HepG2 (cell line): ENCODE measurements around the gene SCIN. TPM values are rescaled to one million over a fixed set of nuclear protein-coding genes. Genes with fewer than 3 reads are reported as not detected.

Source experiments
- ATAC-seq: fragments of 200-7000 bp; cut with Tn5 transposase; 3 replicates; pipeline ENCODE4 v1.9.1; 2020; ENCODE audit warnings: mild to moderate bottlenecking, moderate library complexity
- BruUV-seq: library from RNA; stranded (reverse); fragments of 400-500 nt; replicated peaks from 2 replicates; lab custom pipeline; 2021; lab: Mats Ljungman, UMichigan
- CTCF ChIA-PET: fragments of 300-600 bp; formaldehyde crosslinking; extraction: SDS; loops from one replicate; lab custom pipeline; 2021; ENCODE audit warnings: low total read pairs, inconsistent platforms, low intra/inter-chr PET ratio; lab: Yijun Ruan, JAX
- POLR2A ChIA-PET: fragments of 350-600 bp; sonication (Branson Sonifier 250); formaldehyde crosslinking; loops from one replicate; lab custom pipeline; 2020; ENCODE audit warnings: antibody characterized with exemption, inconsistent platforms; lab: Yijun Ruan, JAX
- DNase-seq: peaks from one replicate; pipeline ENCODE4 v3.0.0-alpha.2; 2015; ENCODE audit warnings: low spot score
- FAIRE-seq: peaks from 3 replicates; lab custom pipeline; 2011; peaks lifted over from hg19 to GRCh38; lab: Jason Lieb, UNC
- H2AFZ ChIP-seq: one replicate; pipeline ENCODE4 v1.6.1; 2011; ENCODE audit warnings: low read length, inconsistent platforms
- H3K27ac ChIP-seq: fragments of 300-600 bp; 3 replicates; pipeline ENCODE4 v1.8.0; 2011; ENCODE audit warnings: mixed run types, mild to moderate bottlenecking, mixed read lengths, low read length, inconsistent platforms; ENCODE audit not compliant: insufficient read depth; ENCODE audit errors: extremely low read length
- H3K27me3 ChIP-seq, 2 experiments: fragments of 200-600 bp in 1 of 2; 2 replicates in 1 of 2; 3 replicates in 1 of 2; pipeline versions ENCODE4 v1.6.0 to v1.8.0; 2011; ENCODE audit warnings: low read length in 2 of 2, mild to moderate bottlenecking in 2 of 2, moderate library complexity in 2 of 2, inconsistent platforms in 1 of 2; ENCODE audit not compliant: insufficient read depth in 2 of 2, control insufficient read depth in 1 of 2
- H3K36me3 ChIP-seq, 2 experiments: fragments of 200-600 bp in 1 of 2; replicated peaks in 1 of 2; 2 replicates in 1 of 2; 3 replicates in 1 of 2; pipeline versions ENCODE4 v1.5.1 to v1.8.0; 2011; ENCODE audit warnings: low read length in 2 of 2, inconsistent platforms in 1 of 2; ENCODE audit not compliant: insufficient read depth in 2 of 2, control insufficient read depth in 1 of 2
- H3K4me1 ChIP-seq: 2 replicates; pipeline ENCODE4 v1.5.1; 2012; ENCODE audit warnings: low read length, inconsistent platforms; ENCODE audit not compliant: insufficient read depth
- H3K4me2 ChIP-seq: 2 replicates; pipeline ENCODE4 v1.6.0; 2011; ENCODE audit warnings: low read depth, low read length, inconsistent platforms
- H3K4me3 ChIP-seq, 3 experiments: fragments of 200-600 bp in 1 of 3; sonication (generic), shearing (Covaris generic) in 1 of 3; replicated peaks in 1 of 3; 2 replicates each; pipeline ENCODE4 v1.5.1; 2011 to 2016; ENCODE audit warnings: low read length in 3 of 3, inconsistent platforms in 2 of 3, low read depth in 2 of 3, mild to moderate bottlenecking in 2 of 3, control low read depth in 1 of 3, mixed read lengths in 1 of 3; ENCODE audit not compliant: insufficient read depth in 1 of 3
- H3K79me2 ChIP-seq: one replicate; pipeline ENCODE4 v1.6.1; 2011; ENCODE audit warnings: low read length, inconsistent platforms; ENCODE audit not compliant: insufficient read depth
- H3K9ac ChIP-seq: 2 replicates; pipeline ENCODE4 v1.6.0; 2011; ENCODE audit warnings: mild to moderate bottlenecking, low read depth, low read length, inconsistent platforms; ENCODE audit not compliant: insufficient read depth
- H3K9me3 ChIP-seq: 2 replicates; pipeline ENCODE4 v1.5.1; 2012; ENCODE audit warnings: mild to moderate bottlenecking, low read length
- H4K20me1 ChIP-seq: 2 replicates; pipeline ENCODE4 v1.6.0; 2011; ENCODE audit warnings: inconsistent platforms, mild to moderate bottlenecking, low read length, moderate library complexity; ENCODE audit not compliant: insufficient read depth
- CCAR2 ChIP-seq: fragments of 200-400 bp; formaldehyde crosslinking; optimal IDR thresholded peaks from 2 replicates; pipeline ENCODE3; 2018; ENCODE audit warnings: low read depth, mild to moderate bottlenecking, low read length, moderate library complexity
- ERF ChIP-seq: IDR thresholded peaks from 2 replicates; pipeline ENCODE4 v1.6.1; 2018; ENCODE audit warnings: missing biosample characterization, missing genetic modification reagents
- HNRNPH1 ChIP-seq: fragments of 200-400 bp; formaldehyde crosslinking; optimal IDR thresholded peaks from 2 replicates; pipeline ENCODE3; 2017; ENCODE audit warnings: mild to moderate bottlenecking, low read depth, low read length
- KLF15 ChIP-seq: sonication (generic); formaldehyde crosslinking; IDR thresholded peaks from 2 replicates; pipeline ENCODE4 v1.8.1; 2023; ENCODE audit warnings: borderline replicate concordance, mild to moderate bottlenecking, inconsistent platforms, missing genetic modification reagents, mixed read lengths
- MXI1 ChIP-seq: IDR thresholded peaks from 3 replicates; pipeline ENCODE4 v1.6.1; 2012; ENCODE audit warnings: low read depth, low read length, inconsistent platforms, borderline replicate concordance
- NFIB ChIP-seq: sonication (generic); formaldehyde crosslinking; IDR thresholded peaks from 2 replicates; pipeline ENCODE4 v1.9.0; 2021; ENCODE audit warnings: missing genetic modification reagents, mild to moderate bottlenecking, borderline replicate concordance
- NFRKB ChIP-seq: fragments of 450-650 bp; IDR thresholded peaks from 2 replicates; pipeline ENCODE4 v1.6.1; 2017
- NONO ChIP-seq, 2 experiments: fragments of 450-650 bp in 1 of 2; sonication (generic) in 1 of 2; formaldehyde crosslinking in 1 of 2; IDR thresholded peaks in 1 of 2; conservative IDR thresholded peaks in 1 of 2; 2 replicates each; pipeline versions ENCODE4 v1.6.1 to v1.8.0; 2017 to 2022; ENCODE audit warnings: mild to moderate bottlenecking in 1 of 2, missing genetic modification reagents in 1 of 2, moderate library complexity in 1 of 2
- PBX2 ChIP-seq: IDR thresholded peaks from 2 replicates; pipeline ENCODE4 v1.6.1; 2016; ENCODE audit warnings: control low read depth
- POLR2AphosphoS2 ChIP-seq: IDR thresholded peaks from 2 replicates; pipeline ENCODE4 v1.6.1; 2011; ENCODE audit warnings: low read depth, low read length, improper control_type of control experiment
- RBFOX2 ChIP-seq: fragments of 200-400 bp; formaldehyde crosslinking; IDR thresholded peaks from 2 replicates; pipeline ENCODE4 v1.6.1; 2017; ENCODE audit warnings: low read depth, mild to moderate bottlenecking, low read length
- RBM39 ChIP-seq: fragments of 200-400 bp; formaldehyde crosslinking; IDR thresholded peaks from one replicate; pipeline ENCODE4 v1.6.1; 2018; ENCODE audit warnings: antibody characterized with exemption, mild to moderate bottlenecking, low read depth, low read length; ENCODE audit not compliant: poor library complexity, severe bottlenecking
- SPEN ChIP-seq: sonication (generic); formaldehyde crosslinking; IDR thresholded peaks from 2 replicates; pipeline ENCODE4 v1.5.1; 2020; ENCODE audit warnings: low read depth, mild to moderate bottlenecking, missing genetic modification reagents
- ZBTB38 ChIP-seq: sonication (generic); formaldehyde crosslinking; IDR thresholded peaks from 2 replicates; pipeline ENCODE4 v1.5.1; 2020; ENCODE audit warnings: mild to moderate bottlenecking, missing genetic modification reagents
- ZNF343 ChIP-seq: sonication (generic); formaldehyde crosslinking; IDR thresholded peaks from 2 replicates; pipeline ENCODE4 v1.4.0; 2020; ENCODE audit warnings: mild to moderate bottlenecking, missing genetic modification reagents
- ZNF781 ChIP-seq: sonication (generic); formaldehyde crosslinking; IDR thresholded peaks from 2 replicates; pipeline ENCODE4 v1.5.1; 2020; ENCODE audit warnings: borderline replicate concordance, mild to moderate bottlenecking, missing genetic modification reagents; ENCODE audit errors: not compliant biosample characterization
- ZNF878 ChIP-seq: sonication (generic); formaldehyde crosslinking; IDR thresholded peaks from 2 replicates; pipeline ENCODE4 v1.8.1; 2023; ENCODE audit warnings: mild to moderate bottlenecking, missing genetic modification reagents, moderate library complexity
- WGBS: methylation state at CpG from one replicate; pipeline ENCODE4 v1.1.6; 2017; ENCODE audit warnings: low lambda C conversion rate; 5-methylcytosine and 5-hydroxymethylcytosine counted together
- in situ Hi-C: cut with HindIII; loops from 2 replicates; pipeline ENCODE4 v1.10.0; 2017; ENCODE audit warnings: low pct_unique_long_range_greater_than_20kb; ENCODE audit not compliant: extremely low pct_ligation_motif_present
- intact Hi-C: fragments of 100-400 bp; cut with micrococcal nuclease; formaldehyde crosslinking; loops from one replicate; pipeline ENCODE4 v1.10.0; 2022; ENCODE audit not compliant: unreplicated experiment
- polyA plus RNA-seq, 8 experiments: library from polyadenylated mRNA; depleted of rRNA in 3 of 8; stranded (reverse) in 7 of 8; unstranded in 1 of 8; fragments of >200 nt; fragmentation: Illumina TruSeq in 4 of 8; extraction: Trizol in 4 of 8; gene quantifications; 2 replicates each; pipeline versions ENCODE4 v1.2.1 to v1.2.3, GENCODE V29; 2011 to 2016; ENCODE audit warnings: low read depth in 4 of 8, missing spikeins in 1 of 8, mixed read lengths in 1 of 8; ENCODE audit not compliant: insufficient read depth in 1 of 8
- total RNA-seq, 5 experiments: library from RNA; depleted of rRNA; stranded (reverse); fragments of >200 nt; fragmentation: Illumina TruSeq; extraction: Trizol; gene quantifications; 2 replicates each; pipeline ENCODE4 v1.2.3, GENCODE V29; 2016; ENCODE audit warnings: low read depth in 1 of 5
- TF ChIP-seq, protein P1 (sequence below): IDR thresholded peaks from 2 replicates; pipeline ENCODE4 v1.6.1; 2016
- TF ChIP-seq, protein P2 (sequence below): sonication (generic); formaldehyde crosslinking; IDR thresholded peaks from 2 replicates; pipeline ENCODE4 v1.4.0; 2020; ENCODE audit warnings: mild to moderate bottlenecking, missing genetic modification reagents

SCIN gene
- total and polyA plus RNA-seq, 2 of the 13 experiments (the other 11 are each of a cell fraction or from before 2014, with no cell fraction given): not detected

- no peak overlapping the region for H3K4me2 ChIP-seq
- ATAC-seq (no peak), FAIRE-seq (no peak), DNase-seq (no peak)
- ChIA-PET POLR2A (interaction anchor here (1.2 kb wide), 1 partner anchor 9 kb away, joined by 6 read pairs; the partner anchor contains the start of gene ARL4A), CTCF (no interaction called here)
- H3K79me2 ChIP-seq: peaks cover 4% of the 10 kb centered on the region
- H3K36me3 ChIP-seq: no peaks in the 10 kb centered on the region
- H3K9me3 ChIP-seq: no peaks in the 10 kb centered on the region
- no peak overlapping the region for H3K9ac ChIP-seq
- no TSS peak for BruUV-seq
- in situ Hi-C loops: loop anchor here (25.0 kb wide), 1 partner anchor 416 kb away; no protein-coding TSS in a partner anchor
- H2AFZ ChIP-seq: no peak overlapping the region
- WGBS: 91% methylated on average over 1 of the region's 1 CpG
- no peak overlapping the region for H3K27ac ChIP-seq
- H3K4me1 ChIP-seq: peaks cover 1% of the 10 kb centered on the region
- intact Hi-C loops: no loop called here
- H3K27me3 ChIP-seq: no peaks in the 10 kb centered on the region
- no peaks in the 10 kb centered on the region for H4K20me1 ChIP-seq
- TF ChIP-seq ERF (CRISPR knock-in tag): no peak
- no peak for TF ChIP-seq ZNF878 (CRISPR knock-in tag)
- no peak for TF ChIP-seq NFIB (CRISPR knock-in tag)
- no peak for TF ChIP-seq PBX2
- TF ChIP-seq ZNF343: no peak
- TF ChIP-seq, protein P1, sequence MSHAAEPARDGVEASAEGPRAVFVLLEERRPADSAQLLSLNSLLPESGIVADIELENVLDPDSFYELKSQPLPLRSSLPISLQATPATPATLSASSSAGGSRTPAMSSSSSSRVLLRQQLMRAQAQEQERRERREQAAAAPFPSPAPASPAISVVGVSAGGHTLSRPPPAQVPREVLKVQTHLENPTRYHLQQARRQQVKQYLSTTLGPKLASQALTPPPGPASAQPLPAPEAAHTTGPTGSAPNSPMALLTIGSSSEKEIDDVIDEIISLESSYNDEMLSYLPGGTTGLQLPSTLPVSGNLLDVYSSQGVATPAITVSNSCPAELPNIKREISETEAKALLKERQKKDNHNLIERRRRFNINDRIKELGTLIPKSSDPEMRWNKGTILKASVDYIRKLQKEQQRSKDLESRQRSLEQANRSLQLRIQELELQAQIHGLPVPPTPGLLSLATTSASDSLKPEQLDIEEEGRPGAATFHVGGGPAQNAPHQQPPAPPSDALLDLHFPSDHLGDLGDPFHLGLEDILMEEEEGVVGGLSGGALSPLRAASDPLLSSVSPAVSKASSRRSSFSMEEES (CRISPR knock-in tag): no peak
- TF ChIP-seq HNRNPH1: no peak
- no peak for TF ChIP-seq RBM39
- no peak for TF ChIP-seq KLF15 (CRISPR knock-in tag)
- no peak for TF ChIP-seq CCAR2
- TF ChIP-seq SPEN (CRISPR knock-in tag): no peak
- TF ChIP-seq MXI1: no peak
- TF ChIP-seq, protein P2, sequence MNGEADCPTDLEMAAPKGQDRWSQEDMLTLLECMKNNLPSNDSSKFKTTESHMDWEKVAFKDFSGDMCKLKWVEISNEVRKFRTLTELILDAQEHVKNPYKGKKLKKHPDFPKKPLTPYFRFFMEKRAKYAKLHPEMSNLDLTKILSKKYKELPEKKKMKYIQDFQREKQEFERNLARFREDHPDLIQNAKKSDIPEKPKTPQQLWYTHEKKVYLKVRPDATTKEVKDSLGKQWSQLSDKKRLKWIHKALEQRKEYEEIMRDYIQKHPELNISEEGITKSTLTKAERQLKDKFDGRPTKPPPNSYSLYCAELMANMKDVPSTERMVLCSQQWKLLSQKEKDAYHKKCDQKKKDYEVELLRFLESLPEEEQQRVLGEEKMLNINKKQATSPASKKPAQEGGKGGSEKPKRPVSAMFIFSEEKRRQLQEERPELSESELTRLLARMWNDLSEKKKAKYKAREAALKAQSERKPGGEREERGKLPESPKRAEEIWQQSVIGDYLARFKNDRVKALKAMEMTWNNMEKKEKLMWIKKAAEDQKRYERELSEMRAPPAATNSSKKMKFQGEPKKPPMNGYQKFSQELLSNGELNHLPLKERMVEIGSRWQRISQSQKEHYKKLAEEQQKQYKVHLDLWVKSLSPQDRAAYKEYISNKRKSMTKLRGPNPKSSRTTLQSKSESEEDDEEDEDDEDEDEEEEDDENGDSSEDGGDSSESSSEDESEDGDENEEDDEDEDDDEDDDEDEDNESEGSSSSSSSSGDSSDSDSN (CRISPR knock-in tag): no peak
- no peak for TF ChIP-seq ZNF781
- TF ChIP-seq NONO (IDR thresholded peaks at IDR 0.05): no peak
- TF ChIP-seq NONO (CRISPR knock-in tag; conservative IDR thresholded peaks at IDR 0.05): no peak
- no peak for TF ChIP-seq RBFOX2
- no peak for TF ChIP-seq ZBTB38
- no peak for TF ChIP-seq POLR2AphosphoS2
- TF ChIP-seq NFRKB: no peak
- H3K4me3 ChIP-seq: no peak overlapping the region
Observed at GRCh38 chr7:12695965-12696364, 125.4 kb downstream of the SCIN start.
